Stimulated activated CD8-positive, alpha-beta memory T cell treated with anti-CD3 and anti-CD28 coated beads, Interleukin-4, amount 100 ng/mL, for 24 hours (primary cell): ENCODE results near the gene CCDC33.

Experiments
- DNase-seq: peaks from one replicate; pipeline ENCODE4 v3.0.0-alpha.2; 2020; ENCODE audit warnings: low read depth

CCDC33 gene

GRCh38 chr15:74235962-74236361, at the start of gene CCDC33:
Gene CCDC33 (plus strand): TSS chr15:74236326. CDS start chr15:74236720, 394 bp downstream.
- DNase-seq: no peak

GRCh38 chr15:74188216-74188615, 47.9 kb upstream of the CCDC33 start:
- DNase-seq: no peak

- no peak for DNase-seq
Observed at GRCh38 chr15:74191798-74192197, 44.3 kb upstream of the CCDC33 start.

DNA sequence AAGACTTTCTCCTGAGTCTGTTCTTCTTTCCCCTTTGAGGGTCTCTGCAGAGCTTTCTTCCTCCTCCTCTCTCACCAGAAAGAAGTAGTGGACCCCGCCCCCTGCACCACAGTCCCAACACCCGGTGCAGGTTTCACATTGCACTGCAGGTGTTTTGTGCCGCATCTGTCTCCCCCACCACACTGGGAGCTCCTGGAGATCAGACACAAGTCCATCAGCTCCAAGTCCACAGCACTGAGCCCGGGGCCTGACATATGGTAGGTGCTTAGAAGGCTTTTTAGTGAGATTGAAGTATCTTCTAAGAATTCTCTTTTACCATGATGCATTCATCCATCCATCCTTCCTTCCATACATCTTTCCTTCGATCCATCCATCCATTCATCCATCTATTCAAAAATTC, 43.4 kb upstream of the CCDC33 start:
- no peak for DNase-seq

DNA sequence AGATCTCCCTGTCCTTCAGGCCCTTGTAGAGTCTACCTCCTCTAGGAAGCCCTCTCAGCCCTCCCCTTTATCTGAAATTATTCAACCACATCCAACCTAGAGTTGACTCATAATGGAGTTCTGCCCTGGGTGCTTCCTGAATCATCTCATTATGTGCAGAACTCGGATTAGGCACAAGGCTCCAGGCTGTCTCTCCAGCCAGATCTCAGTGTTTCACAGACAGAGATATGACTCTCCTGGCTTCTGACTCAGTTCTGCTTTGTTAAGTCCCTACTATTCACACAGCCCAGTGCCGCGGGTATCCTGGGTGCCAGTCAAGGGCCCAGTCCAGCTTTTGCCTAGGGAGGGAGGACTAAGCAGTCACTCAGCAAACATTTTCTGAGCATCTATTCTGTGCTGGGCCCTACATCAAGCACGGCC, 42.8 kb upstream of the CCDC33 start:
- no peak for DNase-seq

DNA sequence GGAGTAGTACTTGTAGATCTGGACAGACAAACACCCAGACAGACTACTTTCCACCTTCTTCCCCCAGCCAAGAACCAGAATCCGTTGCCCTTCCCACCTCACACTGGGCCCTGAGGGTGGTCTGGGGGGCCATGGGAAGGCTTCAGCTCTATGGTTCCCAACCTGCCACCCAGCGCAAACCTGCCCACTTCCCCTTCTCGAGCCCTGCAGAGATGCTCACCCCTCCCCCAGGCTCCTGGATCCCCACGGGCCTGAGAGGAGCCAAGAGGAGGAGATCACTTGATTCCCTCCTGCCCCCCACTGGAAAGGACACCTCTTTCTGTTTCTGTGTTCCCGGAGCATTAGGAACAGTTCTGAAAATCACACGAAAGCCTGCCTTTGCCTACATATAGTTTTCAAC, 42.2 kb upstream of the CCDC33 start:
- no peak for DNase-seq

GRCh38 chr15:74194572-74195559, 41.3 kb upstream of the CCDC33 start:
- no peak for DNase-seq

GRCh38 chr15:74196175-74196574, 40.0 kb upstream of the CCDC33 start:
- no peak for DNase-seq

- no peak for DNase-seq
Observed at GRCh38 chr15:74197176-74197965, 38.8 kb upstream of the CCDC33 start.

- DNase-seq: no peak
Observed at GRCh38 chr15:74199297-74199652, 36.9 kb upstream of the CCDC33 start.

- DNase-seq: no peak
Observed at GRCh38 chr15:74200412-74200815, 35.7 kb upstream of the CCDC33 start.

DNA sequence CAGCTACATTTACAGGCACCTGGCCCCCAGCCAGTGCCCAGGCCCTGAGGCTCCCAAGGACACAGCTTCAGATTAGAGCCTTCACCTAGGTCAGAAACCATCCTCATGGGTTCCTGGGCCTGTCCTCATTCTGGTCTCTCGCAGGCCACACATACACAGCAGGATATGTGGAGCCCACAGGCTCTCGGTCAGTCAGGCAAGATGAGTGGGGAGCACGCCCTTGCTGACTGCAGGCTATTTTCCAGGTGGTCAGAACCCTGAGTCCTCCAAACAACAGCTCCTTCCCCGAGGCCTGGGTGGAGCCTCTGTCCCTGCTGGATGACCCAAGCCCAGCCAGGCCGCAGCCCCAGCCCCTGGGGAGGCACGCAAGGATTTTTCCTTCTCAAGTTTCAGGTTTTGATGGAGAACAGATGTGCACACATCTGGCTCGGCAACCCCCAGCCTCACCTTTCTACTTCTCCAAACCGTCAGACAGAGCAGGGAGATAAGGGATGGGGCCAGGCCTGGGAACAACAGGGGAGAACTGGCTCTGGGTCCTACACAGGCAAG, 35.2 kb upstream of the CCDC33 start:
- DNase-seq: no peak

DNA sequence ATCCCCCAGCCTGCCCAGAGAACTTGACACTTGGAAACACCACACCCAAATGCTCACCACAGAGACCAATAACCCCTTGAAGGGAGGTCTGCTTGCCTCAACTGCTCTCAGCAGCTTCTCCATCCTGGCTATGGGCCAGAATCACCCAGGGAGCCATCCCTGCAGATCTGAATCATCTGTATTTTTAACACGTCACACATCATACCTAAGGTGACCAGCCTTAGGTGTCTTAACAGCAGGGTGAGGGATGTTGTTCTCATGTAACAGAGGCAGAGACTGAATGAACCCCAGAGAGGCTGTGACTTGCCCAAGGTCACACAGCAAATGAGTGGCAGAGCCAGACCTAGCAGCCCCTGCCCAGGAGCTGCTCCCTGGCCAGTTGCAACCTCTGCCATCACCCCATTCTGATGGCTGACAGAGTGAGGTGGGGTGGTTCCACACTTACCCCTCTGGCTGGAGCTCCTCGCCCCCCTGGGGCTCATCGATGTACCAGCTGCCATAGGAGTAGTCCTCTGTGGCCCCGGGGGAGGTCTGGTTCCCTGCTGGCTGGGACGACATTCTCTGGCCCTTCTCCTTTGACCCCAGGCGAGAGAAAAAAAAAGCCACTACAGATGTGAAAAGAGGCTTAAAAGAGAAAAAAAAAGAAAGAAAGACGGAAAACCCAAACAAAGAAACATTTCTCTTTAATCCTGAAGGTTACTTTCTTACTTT, 34.3 kb upstream of the CCDC33 start:
- DNase-seq: no peak

GRCh38 chr15:74202452-74203401, 33.4 kb upstream of the CCDC33 start, which contains the start of gene STRA6:
Gene STRA6 (minus strand): TSS chr15:74202787. CDS start chr15:74202267, 520 bp downstream.
- DNase-seq: no peak

GRCh38 chr15:74203914-74204431, 32.2 kb upstream of the CCDC33 start:
- no peak for DNase-seq

GRCh38 chr15:74205582-74205947, 30.6 kb upstream of the CCDC33 start:
- no peak for DNase-seq

- DNase-seq: no peak
Observed at GRCh38 chr15:74206801-74207281, 29.3 kb upstream of the CCDC33 start.

DNA sequence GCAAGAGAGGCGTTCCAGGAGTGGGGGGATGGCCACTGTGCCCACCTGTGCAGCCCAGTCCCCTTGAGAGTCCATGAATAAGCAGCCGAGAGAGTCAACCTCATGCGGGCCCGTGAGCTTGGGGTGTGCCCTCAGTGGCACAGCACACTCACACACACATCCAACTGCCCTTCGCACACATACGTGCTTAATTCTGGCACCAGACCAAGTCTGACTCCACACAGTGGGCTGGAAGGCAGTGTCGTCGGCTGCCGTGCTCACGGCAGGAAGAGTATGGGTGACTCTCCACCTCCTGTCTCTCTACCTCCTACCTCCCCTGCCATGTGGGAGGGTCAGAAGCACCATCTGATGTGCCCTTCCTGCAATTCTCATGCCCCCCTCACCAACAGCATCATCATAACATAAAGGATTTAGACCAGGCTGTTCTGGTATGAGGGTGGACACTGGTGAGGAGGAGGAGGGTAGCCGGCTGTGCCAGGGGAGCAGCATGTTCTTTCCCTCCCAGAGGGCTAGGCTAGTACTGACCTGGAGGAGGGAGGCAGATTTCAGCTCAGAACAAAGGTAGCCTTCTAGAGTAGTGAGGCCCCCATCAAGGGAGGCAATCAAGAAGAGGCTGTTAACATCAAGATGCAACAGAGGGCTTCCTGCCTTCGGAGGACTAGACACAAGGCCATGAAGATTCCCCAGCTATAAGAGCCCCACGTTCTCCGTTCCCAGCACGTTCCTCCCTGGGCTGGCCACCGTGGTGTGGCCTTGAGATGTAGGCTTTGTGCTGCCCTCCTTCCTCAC, 28.3 kb upstream of the CCDC33 start:
- DNase-seq: no peak

DNA sequence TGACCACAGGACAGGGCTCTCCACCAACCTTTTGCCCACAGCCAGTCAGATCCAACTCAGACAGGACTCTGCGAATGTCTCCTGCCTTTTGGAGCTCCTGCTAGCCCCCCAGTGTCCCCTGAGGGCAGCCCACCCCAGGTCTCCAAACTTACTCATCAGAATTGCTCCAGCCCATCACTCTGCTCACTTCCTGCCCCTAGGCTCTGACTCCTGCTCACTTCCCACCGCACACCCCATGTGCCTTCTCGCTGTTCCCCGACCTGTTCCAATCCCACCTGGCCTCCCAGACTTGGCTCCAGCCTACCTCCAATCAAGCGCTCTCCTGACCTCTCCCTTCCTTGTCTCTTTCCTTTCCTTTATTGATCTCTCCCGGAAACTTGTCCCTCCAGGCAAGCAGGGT, 27.6 kb upstream of the CCDC33 start:
- no peak for DNase-seq
